ENCODE data around the gene COL23A1.

DNA sequence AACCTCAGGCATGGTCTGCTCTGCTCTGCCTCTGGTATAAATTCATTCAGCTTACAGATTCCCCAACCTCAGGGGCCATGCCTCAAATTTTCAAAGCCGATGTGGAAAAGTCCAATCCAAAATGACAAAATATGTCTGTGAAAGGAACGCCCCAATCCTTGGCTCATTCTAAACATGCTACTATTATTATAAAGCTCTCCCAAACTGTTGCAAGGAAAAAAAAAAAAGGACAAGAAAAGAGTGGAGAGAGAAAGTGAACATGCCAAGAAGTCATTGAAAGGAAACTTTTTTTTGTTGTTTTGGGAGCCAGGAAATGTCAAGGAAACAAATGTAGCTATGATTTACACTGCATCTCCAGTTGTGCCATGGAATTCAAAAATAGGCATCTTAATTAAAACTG is 3.8 kb downstream of the COL23A1 start:
- no peak for TF ChIP-seq EZH2 (IDR thresholded peaks at IDR 0.05; ENCODE audit: borderline replicate concordance, insufficient read depth, low read depth, low read length, poor library complexity, severe bottlenecking)
- TF ChIP-seq CTCF (IDR thresholded peaks at IDR 0.05), result no peak

Data from B cell (primary cell).